HepG2 (cell line): Measurements from ENCODE around the gene ZFP3. TPM values are rescaled to one million over a fixed set of nuclear protein-coding genes. Genes with fewer than 3 reads are reported as not detected.
A peak's percentile ranks its signal among the peaks of the same experiment; 100 is the strongest.

Source experiments
- AKAP8 ChIP-seq: sonication (generic); formaldehyde crosslinking; IDR thresholded peaks from 2 replicates; pipeline ENCODE4 v1.5.1; 2020; ENCODE audit warnings: mild to moderate bottlenecking, missing genetic modification reagents
- BORCS8-MEF2B ChIP-seq: sonication (generic); formaldehyde crosslinking; IDR thresholded peaks from 2 replicates; pipeline ENCODE4 v1.8.0; 2022; ENCODE audit warnings: mild to moderate bottlenecking, missing genetic modification reagents
- FOXC1 ChIP-seq: sonication (generic); formaldehyde crosslinking; IDR thresholded peaks from 2 replicates; pipeline ENCODE4 v1.8.0; 2022; ENCODE audit warnings: mild to moderate bottlenecking, missing genetic modification reagents, borderline replicate concordance
- IKZF1 ChIP-seq: fragments of 450-650 bp; IDR thresholded peaks from 2 replicates; pipeline ENCODE4 v1.7.1; 2016
- KMT2A ChIP-seq: sonication (generic); formaldehyde crosslinking; IDR thresholded peaks from 2 replicates; pipeline ENCODE4 v1.4.0; 2020; ENCODE audit warnings: missing genetic modification reagents
- MED1 ChIP-seq: sonication (generic); formaldehyde crosslinking; IDR thresholded peaks from 2 replicates; pipeline ENCODE4 v1.4.0; 2020; ENCODE audit warnings: missing genetic modification reagents
- NFKB2 ChIP-seq: sonication (generic); formaldehyde crosslinking; IDR thresholded peaks from 2 replicates; pipeline ENCODE4 v1.4.0; 2020; ENCODE audit warnings: missing genetic modification reagents, borderline replicate concordance
- PAXIP1 ChIP-seq: sonication (generic); formaldehyde crosslinking; conservative IDR thresholded peaks from 2 replicates; pipeline ENCODE4 v1.4.0; 2020; ENCODE audit warnings: mild to moderate bottlenecking, missing genetic modification reagents, moderate library complexity
- PCBP2 ChIP-seq: fragments of 200-400 bp; formaldehyde crosslinking; optimal IDR thresholded peaks from 2 replicates; pipeline ENCODE3; 2018; ENCODE audit warnings: low read length, low read depth; ENCODE audit not compliant: poor library complexity, severe bottlenecking
- PHF21A ChIP-seq: sonication (generic); formaldehyde crosslinking; IDR thresholded peaks from 2 replicates; pipeline ENCODE4 v1.5.0; 2020; ENCODE audit warnings: mild to moderate bottlenecking, missing genetic modification reagents
- PTBP1 ChIP-seq: fragments of 200-400 bp; formaldehyde crosslinking; IDR thresholded peaks from 2 replicates; pipeline ENCODE4 v1.6.1; 2018; ENCODE audit warnings: low read length, low read depth; ENCODE audit not compliant: poor library complexity, severe bottlenecking
- RARG ChIP-seq: sonication (generic); formaldehyde crosslinking; IDR thresholded peaks from 2 replicates; pipeline ENCODE4 v1.4.0; 2020; ENCODE audit warnings: low read depth, mild to moderate bottlenecking, missing genetic modification reagents
- SP1 ChIP-seq, 2 experiments: fragments of 450-650 bp in 1 of 2; sonication (generic) in 1 of 2; formaldehyde crosslinking in 1 of 2; IDR thresholded peaks; 2 replicates each; pipeline versions ENCODE4 v1.4.0 to v1.6.1; 2016 to 2020; ENCODE audit warnings: missing genetic modification reagents in 1 of 2
- SP2 ChIP-seq: sonication (generic); formaldehyde crosslinking; IDR thresholded peaks from 2 replicates; pipeline ENCODE4 v1.5.1; 2020; ENCODE audit warnings: mild to moderate bottlenecking, missing genetic modification reagents
- SSRP1 ChIP-seq: IDR thresholded peaks from 2 replicates; pipeline ENCODE4 v1.6.1; 2016; ENCODE audit warnings: control low read depth
- ZNF280B ChIP-seq: sonication (generic); formaldehyde crosslinking; IDR thresholded peaks from 2 replicates; pipeline ENCODE4 v1.5.0; 2020; ENCODE audit warnings: missing genetic modification reagents, mild to moderate bottlenecking, borderline replicate concordance
- ZNF530 ChIP-seq: sonication (generic); formaldehyde crosslinking; IDR thresholded peaks from 2 replicates; pipeline ENCODE4 v1.5.0; 2020; ENCODE audit warnings: low read depth, mild to moderate bottlenecking, missing genetic modification reagents
- ZNF780A ChIP-seq: sonication (generic); formaldehyde crosslinking; IDR thresholded peaks from 2 replicates; pipeline ENCODE4 v1.8.0; 2022; ENCODE audit warnings: mild to moderate bottlenecking, missing genetic modification reagents, moderate library complexity
- polyA plus RNA-seq, 8 experiments: library from polyadenylated mRNA; depleted of rRNA in 3 of 8; stranded (reverse) in 7 of 8; unstranded in 1 of 8; fragments of >200 nt; fragmentation: Illumina TruSeq in 4 of 8; extraction: Trizol in 4 of 8; gene quantifications; 2 replicates each; pipeline versions ENCODE4 v1.2.1 to v1.2.3, GENCODE V29; 2011 to 2016; ENCODE audit warnings: low read depth in 4 of 8, missing spikeins in 1 of 8, mixed read lengths in 1 of 8; ENCODE audit not compliant: insufficient read depth in 1 of 8
- total RNA-seq, 5 experiments: library from RNA; depleted of rRNA; stranded (reverse); fragments of >200 nt; fragmentation: Illumina TruSeq; extraction: Trizol; gene quantifications; 2 replicates each; pipeline ENCODE4 v1.2.3, GENCODE V29; 2016; ENCODE audit warnings: low read depth in 1 of 5
- TF ChIP-seq, protein P1 (sequence below): IDR thresholded peaks from 2 replicates; pipeline ENCODE4 v1.6.1; 2016
- TF ChIP-seq, protein P2 (sequence below): sonication (generic); formaldehyde crosslinking; IDR thresholded peaks from 2 replicates; pipeline ENCODE4; 2020; ENCODE audit warnings: missing genetic modification reagents, mild to moderate bottlenecking, borderline replicate concordance

Gene ZFP3
- total and polyA plus RNA-seq, 2 of the 13 experiments (the other 11 are each of a cell fraction or from before 2014, with no cell fraction given): not detected

- peak; percentile 82 for TF ChIP-seq PAXIP1 (CRISPR knock-in tag)
- TF ChIP-seq RARG (CRISPR knock-in tag): no peak
- TF ChIP-seq, protein P1, sequence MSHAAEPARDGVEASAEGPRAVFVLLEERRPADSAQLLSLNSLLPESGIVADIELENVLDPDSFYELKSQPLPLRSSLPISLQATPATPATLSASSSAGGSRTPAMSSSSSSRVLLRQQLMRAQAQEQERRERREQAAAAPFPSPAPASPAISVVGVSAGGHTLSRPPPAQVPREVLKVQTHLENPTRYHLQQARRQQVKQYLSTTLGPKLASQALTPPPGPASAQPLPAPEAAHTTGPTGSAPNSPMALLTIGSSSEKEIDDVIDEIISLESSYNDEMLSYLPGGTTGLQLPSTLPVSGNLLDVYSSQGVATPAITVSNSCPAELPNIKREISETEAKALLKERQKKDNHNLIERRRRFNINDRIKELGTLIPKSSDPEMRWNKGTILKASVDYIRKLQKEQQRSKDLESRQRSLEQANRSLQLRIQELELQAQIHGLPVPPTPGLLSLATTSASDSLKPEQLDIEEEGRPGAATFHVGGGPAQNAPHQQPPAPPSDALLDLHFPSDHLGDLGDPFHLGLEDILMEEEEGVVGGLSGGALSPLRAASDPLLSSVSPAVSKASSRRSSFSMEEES (CRISPR knock-in tag): peak; percentile 80; the same call in 1 of the 2 replicates
- TF ChIP-seq PTBP1: peak; percentile 5
- TF ChIP-seq PCBP2: no peak
- TF ChIP-seq, protein P2, sequence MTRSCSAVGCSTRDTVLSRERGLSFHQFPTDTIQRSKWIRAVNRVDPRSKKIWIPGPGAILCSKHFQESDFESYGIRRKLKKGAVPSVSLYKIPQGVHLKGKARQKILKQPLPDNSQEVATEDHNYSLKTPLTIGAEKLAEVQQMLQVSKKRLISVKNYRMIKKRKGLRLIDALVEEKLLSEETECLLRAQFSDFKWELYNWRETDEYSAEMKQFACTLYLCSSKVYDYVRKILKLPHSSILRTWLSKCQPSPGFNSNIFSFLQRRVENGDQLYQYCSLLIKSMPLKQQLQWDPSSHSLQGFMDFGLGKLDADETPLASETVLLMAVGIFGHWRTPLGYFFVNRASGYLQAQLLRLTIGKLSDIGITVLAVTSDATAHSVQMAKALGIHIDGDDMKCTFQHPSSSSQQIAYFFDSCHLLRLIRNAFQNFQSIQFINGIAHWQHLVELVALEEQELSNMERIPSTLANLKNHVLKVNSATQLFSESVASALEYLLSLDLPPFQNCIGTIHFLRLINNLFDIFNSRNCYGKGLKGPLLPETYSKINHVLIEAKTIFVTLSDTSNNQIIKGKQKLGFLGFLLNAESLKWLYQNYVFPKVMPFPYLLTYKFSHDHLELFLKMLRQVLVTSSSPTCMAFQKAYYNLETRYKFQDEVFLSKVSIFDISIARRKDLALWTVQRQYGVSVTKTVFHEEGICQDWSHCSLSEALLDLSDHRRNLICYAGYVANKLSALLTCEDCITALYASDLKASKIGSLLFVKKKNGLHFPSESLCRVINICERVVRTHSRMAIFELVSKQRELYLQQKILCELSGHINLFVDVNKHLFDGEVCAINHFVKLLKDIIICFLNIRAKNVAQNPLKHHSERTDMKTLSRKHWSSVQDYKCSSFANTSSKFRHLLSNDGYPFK: peak; percentile 75
- TF ChIP-seq PHF21A (CRISPR knock-in tag): peak; percentile 92
- peak; percentile 83 for TF ChIP-seq KMT2A
- TF ChIP-seq ZNF280B (CRISPR knock-in tag): peak; percentile 22; the same call in 1 of the 2 replicates
- no peak for TF ChIP-seq SSRP1 (CRISPR knock-in tag)
- TF ChIP-seq ZNF780A (CRISPR knock-in tag): no peak
- TF ChIP-seq SP2 (CRISPR knock-in tag): no peak
- TF ChIP-seq BORCS8-MEF2B: peak; percentile 79; the same call in 1 of the 2 replicates
- TF ChIP-seq ZNF530 (CRISPR knock-in tag): no peak
- TF ChIP-seq NFKB2 (CRISPR knock-in tag): peak; percentile 78; the same call in 1 of the 2 replicates
- no peak for TF ChIP-seq SP1 (IDR thresholded peaks at IDR 0.05)
- TF ChIP-seq SP1 (CRISPR knock-in tag; IDR thresholded peaks at IDR 0.05): peak; percentile 44; the same call in 1 of the 2 replicates
- TF ChIP-seq AKAP8: no peak
- no peak for TF ChIP-seq IKZF1
- TF ChIP-seq MED1 (CRISPR knock-in tag): peak; percentile 69; the same call in 1 of the 2 replicates
- TF ChIP-seq FOXC1 (CRISPR knock-in tag): peak; percentile 70; the same call in 1 of the 2 replicates
Measured at GRCh38 chr17:5111402-5112204, 33.3 kb downstream of the ZFP3 start, which contains the start of gene ZNF232 (continued).
